Islet of Langerhans (tissue), 1 donor: Measurements from ENCODE around the gene HDAC1.

Source experiments
- FAIRE-seq: peaks from one replicate; lab custom pipeline; 2011; peaks lifted over from hg19 to GRCh38; lab: Jason Lieb, UNC

HDAC1 gene

GRCh38 chr1:32373996-32374592 is 82.2 kb downstream of the HDAC1 start:
- FAIRE-seq: no peak

- no peak for FAIRE-seq
Observed at GRCh38 chr1:32376199-32376598, 84.3 kb downstream of the HDAC1 start.

- no peak for FAIRE-seq
Observed at GRCh38 chr1:32377541-32378220, 85.8 kb downstream of the HDAC1 start.

- no peak for FAIRE-seq
Observed at GRCh38 chr1:32380057-32380456, 88.2 kb downstream of the HDAC1 start.
